ENCODE measurements around the gene ZYG11A.

ZYG11A gene

DNA sequence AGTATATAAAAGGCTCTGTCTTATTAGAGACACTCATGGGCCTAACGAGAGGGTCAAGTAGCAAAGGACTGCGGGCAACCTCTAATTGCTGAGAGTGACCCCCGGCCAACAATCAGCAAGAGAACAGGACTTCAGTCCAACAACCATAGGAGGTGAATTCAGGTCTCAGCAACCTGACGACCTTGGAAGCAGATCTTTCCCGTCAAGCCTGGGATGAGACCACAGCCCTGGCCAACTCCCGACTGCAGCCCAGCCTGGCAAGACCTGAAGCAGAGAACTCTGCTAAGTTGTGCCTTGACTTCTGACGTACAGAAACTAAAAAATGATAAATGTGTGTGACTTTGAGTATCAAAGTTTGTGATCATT lies 73.3 kb downstream of the ZYG11A start:
- Histone ChIP-seq H3K18ac (ENCODE audit: low read length) (no peak overlapping the region), H3K9me3 (replicated peaks in 1 of 2; ENCODE audit: control insufficient read depth in 2 of 2, insufficient read depth in 1 of 2, low read depth in 1 of 2, low read length in 2 of 2) (peaks cover 0 to 8% of the 10 kb centered on the region in 2 donors), H3K27me3 (ENCODE audit: control insufficient read depth in 3 of 3, insufficient read depth in 3 of 3, low read depth in 1 of 3, low read length in 3 of 3) (peaks cover 0 to 65% (median 10%) of the 10 kb centered on the region in 3 experiments), H2BK12ac (ENCODE audit: low read length) (no peak overlapping the region), H3K79me1 (ENCODE audit: low read depth, low read length) (no peaks in the 10 kb centered on the region), H3K36me3 (replicated peaks in 1 of 2; ENCODE audit: control insufficient read depth in 2 of 2, insufficient read depth in 2 of 2, low read length in 2 of 2) (no peaks in the 10 kb centered on the region), H3K4me2 (ENCODE audit: insufficient read depth, low read length, poor library complexity, severe bottlenecking) (no peak overlapping the region), H2BK5ac (ENCODE audit: low read length) (no peak overlapping the region), H2BK15ac (ENCODE audit: low read length) (no peak overlapping the region), H2BK120ac (ENCODE audit: low read depth, low read length) (no peak overlapping the region), H3K4me1 (ENCODE audit: control insufficient read depth in 2 of 2, insufficient read depth in 1 of 2, low read depth in 1 of 2, low read length in 2 of 2) (peaks cover 0 to 1% of the 10 kb centered on the region in 2 donors), H3K14ac (ENCODE audit: low read length) (no peak overlapping the region), H2AFZ (ENCODE audit: low read length) (no peak overlapping the region), H4K91ac (ENCODE audit: low read depth, low read length, poor library complexity) (no peak overlapping the region), H3K4me3 (ENCODE audit: low read length in 2 of 2) (no peak overlapping the region), H2AK5ac (ENCODE audit: low read depth, low read length) (no peak overlapping the region), H3K4ac (ENCODE audit: low read length) (no peak overlapping the region), H3K27ac (replicated peaks; ENCODE audit: low read length) (no peak overlapping the region), H3K9ac (ENCODE audit: low read depth, low read length, poor library complexity) (no peak overlapping the region), H3K23ac (ENCODE audit: low read depth, low read length, poor library complexity) (no peak overlapping the region), H4K8ac (ENCODE audit: low read depth, low read length) (no peak overlapping the region)
- DNase-seq (ENCODE audit: low spot score): no peak
- WGBS, 2 donors (ENCODE audit: extremely low coverage in 2 of 2, insufficient read length in 2 of 2, insufficient replicate concordance in 1 of 2): no CpG with 5 or more reads among the region's 7 CpGs

DNA sequence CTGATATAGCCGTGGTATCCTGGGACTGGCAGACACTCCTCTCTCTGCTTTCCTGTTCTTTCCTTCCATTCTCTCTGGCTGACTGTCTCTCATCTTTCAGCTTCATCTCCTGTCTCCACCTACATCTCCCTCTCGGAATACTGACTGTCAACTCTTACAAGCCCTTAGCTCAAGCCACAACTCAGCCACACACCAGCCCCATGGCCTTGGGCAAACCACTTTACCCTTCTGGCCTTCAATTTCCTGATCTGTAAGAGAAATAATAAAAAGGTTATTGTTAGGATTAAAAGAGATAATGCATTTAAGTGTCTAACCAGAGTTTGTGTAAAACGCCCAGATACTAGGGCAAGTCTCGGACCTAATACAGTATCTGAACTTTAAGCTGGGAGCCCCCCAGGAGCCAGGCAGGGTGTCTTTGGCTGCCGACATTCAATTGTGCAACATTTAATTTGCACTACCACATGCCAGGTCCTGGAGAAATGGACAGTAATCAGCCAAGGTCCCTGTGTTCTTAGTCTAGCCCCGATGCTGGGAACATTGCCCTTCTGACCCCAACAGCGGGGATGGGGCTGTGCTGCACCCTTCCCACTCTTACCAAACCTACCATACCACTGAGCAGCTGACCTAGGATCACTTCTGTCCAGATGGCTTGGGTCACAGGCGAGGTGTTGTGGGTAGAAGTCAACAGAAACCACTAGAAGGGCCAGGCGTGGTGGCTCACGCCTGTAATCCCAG lies 73.8 kb downstream of the ZYG11A start:
- H3K18ac ChIP-seq (ENCODE audit: low read length): no peak overlapping the region
- no peak for DNase-seq (ENCODE audit: low spot score)
- no CpG with 5 or more reads among the region's 10 CpGs for WGBS, 2 donors (ENCODE audit: extremely low coverage in 2 of 2, insufficient read length in 2 of 2, insufficient replicate concordance in 1 of 2)

DNA sequence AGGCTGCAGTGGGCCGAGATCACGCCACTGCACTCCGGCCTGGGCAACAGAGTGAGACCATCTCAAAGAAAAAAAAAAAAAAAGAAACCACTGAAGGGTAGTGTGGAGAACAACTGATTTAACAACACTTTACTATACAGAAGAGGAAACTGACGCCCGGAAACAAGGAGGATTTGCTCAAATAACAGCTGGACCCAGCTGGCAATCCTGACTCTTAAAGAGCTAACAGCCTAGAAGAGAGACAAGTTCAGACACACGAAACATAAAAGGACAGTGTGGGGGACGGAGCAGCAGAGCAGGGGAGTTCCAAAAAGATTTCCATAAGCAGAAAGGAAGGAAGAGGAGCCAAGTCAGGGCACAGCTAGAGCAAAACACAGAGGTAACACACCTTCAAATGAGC lies 74.6 kb downstream of the ZYG11A start:
- Histone ChIP-seq H2AK5ac (ENCODE audit: low read depth, low read length) (no peak overlapping the region), H3K27ac (replicated peaks; ENCODE audit: low read length) (no peak overlapping the region), H2BK15ac (ENCODE audit: low read length) (no peak overlapping the region), H2AFZ (ENCODE audit: low read length) (no peak overlapping the region), H2BK5ac (ENCODE audit: low read length) (no peak overlapping the region), H3K18ac (ENCODE audit: low read length) (no peak overlapping the region), H3K36me3 (replicated peaks in 1 of 2; ENCODE audit: control insufficient read depth in 2 of 2, insufficient read depth in 2 of 2, low read length in 2 of 2) (no peaks in the 10 kb centered on the region), H2BK120ac (ENCODE audit: low read depth, low read length) (no peak overlapping the region), H4K91ac (ENCODE audit: low read depth, low read length, poor library complexity) (no peak overlapping the region), H4K8ac (ENCODE audit: low read depth, low read length) (no peak overlapping the region), H3K4me2 (ENCODE audit: insufficient read depth, low read length, poor library complexity, severe bottlenecking) (no peak overlapping the region), H3K27me3 (ENCODE audit: control insufficient read depth in 3 of 3, insufficient read depth in 3 of 3, low read depth in 1 of 3, low read length in 3 of 3) (peaks cover 7 to 77% (median 23%) of the 10 kb centered on the region in 3 experiments), H3K9me3 (replicated peaks in 1 of 2; ENCODE audit: control insufficient read depth in 2 of 2, insufficient read depth in 1 of 2, low read depth in 1 of 2, low read length in 2 of 2) (peaks cover 0 to 8% of the 10 kb centered on the region in 2 donors), H3K4me1 (ENCODE audit: control insufficient read depth in 2 of 2, insufficient read depth in 1 of 2, low read depth in 1 of 2, low read length in 2 of 2) (peaks cover 0 to 1% of the 10 kb centered on the region in 2 donors), H2BK12ac (ENCODE audit: low read length) (no peak overlapping the region), H3K4ac (ENCODE audit: low read length) (no peak overlapping the region), H3K9ac (ENCODE audit: low read depth, low read length, poor library complexity) (no peak overlapping the region), H3K4me3 (ENCODE audit: low read length in 2 of 2) (no peak overlapping the region), H3K14ac (ENCODE audit: low read length) (no peak overlapping the region), H3K23ac (ENCODE audit: low read depth, low read length, poor library complexity) (no peak overlapping the region), H3K79me1 (ENCODE audit: low read depth, low read length) (no peaks in the 10 kb centered on the region)
- DNase-seq (ENCODE audit: low spot score): no peak
- no CpG with 5 or more reads among the region's 7 CpGs for WGBS, 2 donors (ENCODE audit: extremely low coverage in 2 of 2, insufficient read length in 2 of 2, insufficient replicate concordance in 1 of 2)

More for the DNA sequence above, 73.8 kb downstream of the ZYG11A start:
- no peak overlapping the region for H2BK120ac ChIP-seq (ENCODE audit: low read depth, low read length)
- no peak overlapping the region for H3K4me2 ChIP-seq (ENCODE audit: insufficient read depth, low read length, poor library complexity, severe bottlenecking)
- no peaks in the 10 kb centered on the region for H3K79me1 ChIP-seq (ENCODE audit: low read depth, low read length)
- H2BK5ac ChIP-seq (ENCODE audit: low read length): no peak overlapping the region
- no peaks in the 10 kb centered on the region for H3K36me3 ChIP-seq (replicated peaks in 1 of 2; ENCODE audit: control insufficient read depth in 2 of 2, insufficient read depth in 2 of 2, low read length in 2 of 2)
- H2AK5ac ChIP-seq (ENCODE audit: low read depth, low read length): no peak overlapping the region
- H4K91ac ChIP-seq (ENCODE audit: low read depth, low read length, poor library complexity): no peak overlapping the region
- no peak overlapping the region for H3K23ac ChIP-seq (ENCODE audit: low read depth, low read length, poor library complexity)
- no peak overlapping the region for H3K4ac ChIP-seq (ENCODE audit: low read length)
- peaks cover 0 to 8% of the 10 kb centered on the region in 2 donors for H3K9me3 ChIP-seq (replicated peaks in 1 of 2; ENCODE audit: control insufficient read depth in 2 of 2, insufficient read depth in 1 of 2, low read depth in 1 of 2, low read length in 2 of 2)
- no peak overlapping the region for H3K14ac ChIP-seq (ENCODE audit: low read length)
- no peak overlapping the region for H3K4me3 ChIP-seq (ENCODE audit: low read length in 2 of 2)
- H3K27me3 ChIP-seq (ENCODE audit: control insufficient read depth in 3 of 3, insufficient read depth in 3 of 3, low read depth in 1 of 3, low read length in 3 of 3): peaks cover 5 to 71% (median 15%) of the 10 kb centered on the region in 3 experiments
- peaks cover 0 to 1% of the 10 kb centered on the region in 2 donors for H3K4me1 ChIP-seq (ENCODE audit: control insufficient read depth in 2 of 2, insufficient read depth in 1 of 2, low read depth in 1 of 2, low read length in 2 of 2)
- no peak overlapping the region for H2BK15ac ChIP-seq (ENCODE audit: low read length)
- no peak overlapping the region for H3K9ac ChIP-seq (ENCODE audit: low read depth, low read length, poor library complexity)
- H4K8ac ChIP-seq (ENCODE audit: low read depth, low read length): no peak overlapping the region
- H3K27ac ChIP-seq (replicated peaks; ENCODE audit: low read length): no peak overlapping the region
- no peak overlapping the region for H2BK12ac ChIP-seq (ENCODE audit: low read length)
- no peak overlapping the region for H2AFZ ChIP-seq (ENCODE audit: low read length)

DNA sequence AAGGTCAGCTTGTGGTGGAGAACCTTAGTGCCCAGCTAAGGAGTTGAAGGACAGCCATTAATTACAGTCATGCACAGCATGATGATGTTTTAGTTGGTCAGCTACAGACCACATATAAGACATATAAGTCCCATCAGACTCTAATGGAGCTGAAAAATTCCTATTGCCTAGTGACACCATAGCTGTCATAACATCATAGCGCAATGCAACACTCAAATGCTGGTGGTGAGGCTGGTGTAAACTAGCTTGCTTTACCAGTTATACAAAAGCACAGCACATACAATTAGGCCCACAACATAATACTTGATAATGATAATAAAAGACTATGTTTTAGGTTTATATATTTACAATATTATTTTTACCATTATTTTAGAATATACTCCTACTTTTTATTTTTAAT lies 75.0 kb downstream of the ZYG11A start:
- no peak for DNase-seq (ENCODE audit: low spot score)
- H2AK5ac ChIP-seq (ENCODE audit: low read depth, low read length): no peak overlapping the region
- H3K4ac ChIP-seq (ENCODE audit: low read length): no peak overlapping the region
- no peaks in the 10 kb centered on the region for H3K79me1 ChIP-seq (ENCODE audit: low read depth, low read length)
- no peak overlapping the region for H2BK12ac ChIP-seq (ENCODE audit: low read length)
- no peak overlapping the region for H3K18ac ChIP-seq (ENCODE audit: low read length)
- H4K8ac ChIP-seq (ENCODE audit: low read depth, low read length): no peak overlapping the region
- no peak overlapping the region for H3K9ac ChIP-seq (ENCODE audit: low read depth, low read length, poor library complexity)
- no peak overlapping the region for H3K27ac ChIP-seq (replicated peaks; ENCODE audit: low read length)
- H3K4me2 ChIP-seq (ENCODE audit: insufficient read depth, low read length, poor library complexity, severe bottlenecking): no peak overlapping the region
- peaks cover 0 to 1% of the 10 kb centered on the region in 2 donors for H3K4me1 ChIP-seq (ENCODE audit: control insufficient read depth in 2 of 2, insufficient read depth in 1 of 2, low read depth in 1 of 2, low read length in 2 of 2)
- no peaks in the 10 kb centered on the region for H3K36me3 ChIP-seq (replicated peaks in 1 of 2; ENCODE audit: control insufficient read depth in 2 of 2, insufficient read depth in 2 of 2, low read length in 2 of 2)
- H3K9me3 ChIP-seq (replicated peaks in 1 of 2; ENCODE audit: control insufficient read depth in 2 of 2, insufficient read depth in 1 of 2, low read depth in 1 of 2, low read length in 2 of 2): peaks cover 0 to 9% of the 10 kb centered on the region in 2 donors
- no peak overlapping the region for H2BK5ac ChIP-seq (ENCODE audit: low read length)
- H3K27me3 ChIP-seq (ENCODE audit: control insufficient read depth in 3 of 3, insufficient read depth in 3 of 3, low read depth in 1 of 3, low read length in 3 of 3): peaks cover 7 to 78% (median 27%) of the 10 kb centered on the region in 3 experiments
- WGBS, 2 donors (ENCODE audit: extremely low coverage in 2 of 2, insufficient read length in 2 of 2, insufficient replicate concordance in 1 of 2): no CpG with 5 or more reads among the region's 1 CpG
- H2BK120ac ChIP-seq (ENCODE audit: low read depth, low read length): no peak overlapping the region
- H4K91ac ChIP-seq (ENCODE audit: low read depth, low read length, poor library complexity): no peak overlapping the region
- H3K23ac ChIP-seq (ENCODE audit: low read depth, low read length, poor library complexity): no peak overlapping the region
- no peak overlapping the region for H2AFZ ChIP-seq (ENCODE audit: low read length)
- no peak overlapping the region for H2BK15ac ChIP-seq (ENCODE audit: low read length)
- no peak overlapping the region for H3K4me3 ChIP-seq (ENCODE audit: low read length in 2 of 2)
- no peak overlapping the region for H3K14ac ChIP-seq (ENCODE audit: low read length)
